Esophagus (tissue), 2 donors: Measurements from ENCODE around the gene PCDHB10. TPM values are rescaled to one million over a fixed set of nuclear protein-coding genes. Genes with fewer than 3 reads are reported as not detected.
"Not testable (repeated sequence)": the region's sequence is repeated elsewhere in the genome, so short reads cannot be mapped to it uniquely, and the experiment has no call there.

ENCODE experiments used
- H3K27ac ChIP-seq, 2 donors: one replicate each; pipeline ENCODE4 v1.5.1; 2013; ENCODE audit warnings: low read depth in 2 of 2, mild to moderate bottlenecking in 2 of 2, inconsistent platforms in 1 of 2, low read length in 1 of 2, moderate library complexity in 1 of 2
- H3K27me3 ChIP-seq, 2 donors: one replicate each; pipeline ENCODE4 v1.6.1; 2013; ENCODE audit warnings: low read length in 2 of 2, control low read depth in 1 of 2, mild to moderate bottlenecking in 1 of 2; ENCODE audit not compliant: insufficient read depth in 2 of 2, control insufficient read depth in 1 of 2
- H3K36me3 ChIP-seq, 2 donors: one replicate each; pipeline ENCODE4 v1.6.1; 2013; ENCODE audit warnings: low read length in 1 of 2; ENCODE audit not compliant: control insufficient read depth in 2 of 2, insufficient read depth in 2 of 2
- H3K4me1 ChIP-seq, 2 donors: one replicate each; pipeline ENCODE4 v1.6.1; 2013; ENCODE audit warnings: low read length in 1 of 2; ENCODE audit not compliant: control insufficient read depth in 2 of 2, insufficient read depth in 2 of 2
- H3K4me3 ChIP-seq, 2 donors: one replicate each; pipeline ENCODE4 v1.5.1; 2013; ENCODE audit warnings: low read length in 2 of 2, mild to moderate bottlenecking in 2 of 2, low read depth in 1 of 2, moderate library complexity in 1 of 2
- H3K9me3 ChIP-seq, 2 donors: one replicate each; pipeline ENCODE4 v1.6.1; 2013; ENCODE audit warnings: mild to moderate bottlenecking in 2 of 2, low read depth in 1 of 2, low read length in 1 of 2, moderate library complexity in 1 of 2; ENCODE audit not compliant: control insufficient read depth in 2 of 2, insufficient read depth in 1 of 2
- WGBS, 2 donors: extraction: QIAGEN DNeasy Blood & Tissue Kit; methylation state at CpG; one replicate each; pipeline ENCODE4 v1.1.7; 2013; 5-methylcytosine and 5-hydroxymethylcytosine counted together
- polyA plus RNA-seq, 2 donors: library from polyadenylated mRNA; stranded (reverse); fragments of 200-250 nt; gene quantifications; one replicate each; pipeline ENCODE4 v1.2.3, GENCODE V29; 2013
- donor health status: healthy with polysubstance abuse.
- donor health status: Bipolar disorder and iron deficiency.

Gene PCDHB10
- polyA plus RNA-seq, 2 donors, result 0.10 to 0.44 TPM

GRCh38 chr5:141186897-141187512, 5.1 kb upstream of the PCDHB10 start, which contains the start of gene PCDHB9:
Gene PCDHB9, plus strand, starts transcription at chr5:141187161. Its CDS starts 158 bp downstream, at chr5:141187319.
- 19 to 24% methylated on average over 8 to 9 of the region's 9 CpGs for WGBS, 2 donors

GRCh38 chr5:141188682-141189081, 3.5 kb upstream of the PCDHB10 start:
- H3K9me3 ChIP-seq, result peaks cover 0 to 17% of the 10 kb centered on the region in 2 donors
- not testable (repeated sequence) for H3K4me3 ChIP-seq, H3K27ac ChIP-seq, H3K27me3 ChIP-seq, H3K36me3 ChIP-seq, H3K4me1 ChIP-seq
- 34 to 41% methylated on average over 24 to 31 of the region's 37 CpGs for WGBS, 2 donors

More at GRCh38 chr5:141186897-141187512, 5.1 kb upstream of the PCDHB10 start, which contains the start of gene PCDHB9:
- no peaks in the 10 kb centered on the region for H3K4me1 ChIP-seq
- no peaks in the 10 kb centered on the region for H3K36me3 ChIP-seq
- H3K27me3 ChIP-seq, result no peaks in the 10 kb centered on the region
- no peak within 1 kb of the TSS for H3K4me3 ChIP-seq
- H3K27ac ChIP-seq, result no peak within 1 kb of the TSS
- peaks cover 2 to 23% of the 10 kb centered on the region in 2 donors for H3K9me3 ChIP-seq

- peaks cover 0 to 17% of the 10 kb centered on the region in 2 donors for H3K9me3 ChIP-seq
- not testable (repeated sequence) for H3K4me1 ChIP-seq, H3K27ac ChIP-seq, H3K4me3 ChIP-seq, H3K36me3 ChIP-seq, H3K27me3 ChIP-seq
- WGBS, 2 donors, result 36 to 40% methylated on average over 20 to 34 of the region's 35 CpGs
These were observed 3.0 kb upstream of the PCDHB10 start for GRCh38 chr5:141189131-141189530.

GRCh38 chr5:141194332-141194731, 2.2 kb downstream of the PCDHB10 start:
- not testable (repeated sequence) for H3K9me3 ChIP-seq, H3K4me1 ChIP-seq, H3K36me3 ChIP-seq, H3K4me3 ChIP-seq, H3K27ac ChIP-seq, H3K27me3 ChIP-seq
- WGBS, 2 donors, result 34% methylated on average over 14 to 33 of the region's 37 CpGs

DNA sequence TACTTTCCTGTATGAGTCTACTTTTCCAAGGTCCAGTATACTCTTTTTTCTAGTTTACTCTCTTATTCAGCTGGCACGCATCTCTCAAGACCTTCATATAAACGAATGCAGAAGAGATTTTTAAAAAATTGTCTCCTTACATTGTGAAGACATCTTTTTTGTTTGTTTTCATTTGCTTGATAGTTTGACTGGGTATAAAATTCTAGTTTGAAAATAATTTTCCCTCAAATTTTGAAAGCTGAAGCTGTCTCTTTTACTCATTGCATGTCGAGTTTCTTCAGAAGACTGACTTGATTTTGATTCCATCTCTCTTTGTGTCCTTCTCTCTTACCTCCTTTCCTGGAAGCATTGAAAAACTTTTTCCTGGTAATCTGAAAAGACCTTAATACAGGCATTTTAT, 4.2 kb downstream of the PCDHB10 start:
- WGBS, 2 donors, result 35 to 36% methylated on average over 3 of the region's 3 CpGs
- H3K4me1 ChIP-seq, result no peaks in the 10 kb centered on the region
- H3K4me3 ChIP-seq, result no peak overlapping the region
- H3K36me3 ChIP-seq, result no peaks in the 10 kb centered on the region
- no peaks in the 10 kb centered on the region for H3K27me3 ChIP-seq
- peaks cover 2 to 14% of the 10 kb centered on the region in 2 donors for H3K9me3 ChIP-seq
- no peak overlapping the region for H3K27ac ChIP-seq

DNA sequence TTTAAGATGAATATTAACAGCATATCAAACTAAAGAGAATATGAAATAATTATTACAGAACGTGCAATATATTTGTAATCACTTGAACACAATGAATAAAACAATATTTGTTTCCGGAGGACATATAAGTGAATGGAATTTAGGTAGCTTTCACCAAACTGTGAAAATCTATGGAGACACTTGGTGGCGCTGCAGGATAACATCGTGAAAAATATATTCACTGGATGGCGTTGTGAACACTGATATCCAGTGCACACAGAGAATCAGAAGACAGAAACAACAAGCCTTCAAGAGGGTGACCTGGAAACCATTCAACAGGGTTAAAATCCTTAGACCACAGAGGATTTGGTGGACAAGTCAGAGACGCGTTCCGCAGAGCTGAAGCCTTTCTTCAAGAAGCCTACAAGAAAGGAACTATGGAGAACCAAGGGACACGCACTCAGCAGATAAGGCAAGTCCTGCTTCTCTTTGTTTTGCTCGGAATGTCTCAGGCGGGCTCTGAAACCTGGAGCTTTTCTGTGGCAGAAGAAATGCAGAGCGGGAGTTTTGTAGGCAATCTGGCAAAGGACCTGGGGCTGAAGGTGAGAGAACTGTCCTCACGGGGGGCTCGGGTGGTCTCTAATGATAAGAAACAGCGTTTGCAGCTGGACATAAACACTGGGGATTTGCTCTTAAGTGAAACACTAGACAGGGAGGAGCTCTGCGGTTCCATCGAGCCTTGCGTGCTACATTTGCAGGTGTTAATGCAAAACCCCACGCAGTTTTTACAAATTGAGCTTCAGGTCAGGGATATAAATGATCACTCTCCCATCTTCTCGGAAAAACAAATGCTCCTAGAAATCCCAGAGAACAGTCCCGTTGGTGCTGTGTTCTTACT, 7.4 kb downstream of the PCDHB10 start, which contains the start of gene PCDHB11:
Gene PCDHB11, plus strand, starts transcription at position 269 of the 877 bp plus-strand sequence. Its CDS starts 148 bp downstream, at position 417.
- H3K27me3 ChIP-seq, result no peaks in the 10 kb centered on the region
- H3K4me3 ChIP-seq, result peak within 1 kb of the TSS in 1 of 2 donors; percentile 29
- no peak within 1 kb of the TSS for H3K27ac ChIP-seq
- no peaks in the 10 kb centered on the region for H3K4me1 ChIP-seq
- H3K36me3 ChIP-seq, result no peaks in the 10 kb centered on the region
- 31 to 38% methylated on average over 21 of the region's 21 CpGs for WGBS, 2 donors
- peaks cover 2 to 7% of the 10 kb centered on the region in 2 donors for H3K9me3 ChIP-seq

- not testable (repeated sequence) for H3K4me3 ChIP-seq, H3K27ac ChIP-seq, H3K9me3 ChIP-seq, H3K36me3 ChIP-seq, H3K4me1 ChIP-seq, H3K27me3 ChIP-seq
- WGBS, 2 donors, result 32 to 43% methylated on average over 20 to 28 of the region's 38 CpGs
These were observed 9.0 kb downstream of the PCDHB10 start for GRCh38 chr5:141201126-141201525.

DNA sequence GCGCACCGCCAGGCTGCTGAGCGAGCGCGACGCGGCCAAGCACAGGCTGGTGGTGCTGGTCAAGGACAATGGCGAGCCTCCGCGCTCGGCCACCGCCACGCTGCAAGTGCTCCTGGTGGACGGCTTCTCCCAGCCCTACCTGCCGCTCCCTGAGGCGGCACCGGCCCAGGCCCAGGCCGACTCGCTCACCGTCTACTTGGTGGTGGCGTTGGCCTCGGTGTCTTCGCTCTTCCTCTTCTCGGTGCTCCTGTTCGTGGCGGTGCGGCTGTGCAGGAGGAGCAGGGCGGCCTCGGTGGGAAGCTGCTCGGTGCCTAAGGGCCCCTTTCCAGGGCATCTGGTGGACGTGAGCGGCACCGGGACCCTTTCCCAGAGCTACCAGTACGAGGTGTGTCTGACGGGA, 9.5 kb downstream of the PCDHB10 start:
- not testable (repeated sequence) for H3K9me3 ChIP-seq

DNA sequence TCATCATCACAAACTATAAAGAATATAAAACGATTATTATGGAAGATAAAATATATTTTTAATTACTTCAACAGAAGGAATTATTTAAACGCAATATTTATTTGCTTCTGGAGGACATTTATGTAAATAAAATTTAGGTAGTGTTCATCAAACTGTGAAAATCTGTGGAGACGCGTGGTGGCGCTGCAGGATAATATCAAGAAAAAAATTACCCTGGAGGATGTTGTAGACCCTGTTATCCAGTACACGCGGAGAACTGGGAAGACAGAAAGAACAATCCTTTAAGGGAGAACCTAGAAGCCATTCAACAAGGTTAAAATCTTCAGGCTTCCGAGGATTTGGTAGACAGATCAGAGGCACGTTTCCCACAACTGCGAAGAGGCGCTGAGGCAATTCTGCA, 16.3 kb downstream of the PCDHB10 start, which contains the start of gene PCDHB12:
Gene PCDHB12, plus strand, starts transcription at position 242 of the 400 bp plus-strand sequence. CDS start 189 bp downstream, outside the sequence.
- no peaks in the 10 kb centered on the region for H3K36me3 ChIP-seq
- peaks cover 0 to 2% of the 10 kb centered on the region in 2 donors for H3K27me3 ChIP-seq
- H3K4me3 ChIP-seq, result no peak within 1 kb of the TSS
- WGBS, 2 donors, result 18 to 23% methylated on average over 11 of the region's 11 CpGs
- H3K9me3 ChIP-seq, result peaks cover 5 to 9% of the 10 kb centered on the region in 2 donors
- no peaks in the 10 kb centered on the region for H3K4me1 ChIP-seq
- H3K27ac ChIP-seq, result no peak within 1 kb of the TSS

More for the DNA sequence above, 9.5 kb downstream of the PCDHB10 start:
- 38 to 42% methylated on average over 28 to 33 of the region's 35 CpGs for WGBS, 2 donors
- not testable (repeated sequence) for H3K4me3 ChIP-seq, H3K27ac ChIP-seq, H3K4me1 ChIP-seq, H3K27me3 ChIP-seq, H3K36me3 ChIP-seq
